Activated CD4-positive, alpha-beta T cell treated with anti-CD3 and anti-CD28 coated beads, Interleukin-2, amount 10 ng/mL, durations not matched to agents 24 days and 14 days (primary cell): Measurements from ENCODE around the gene MRPS27. TPM values are rescaled to one million over a fixed set of nuclear protein-coding genes. Genes with fewer than 3 reads are reported as not detected.
A peak's percentile ranks its signal among the peaks of the same experiment; 100 is the strongest.

ENCODE experiments used
- DNase-seq: peaks from one replicate; pipeline ENCODE4 v3.0.0; 2022
- H3K27ac Mint-ChIP-seq: one replicate; pipeline ENCODE4 v1.8.0; 2022; ENCODE audit warnings: mild to moderate bottlenecking, mixed read lengths
- H3K27me3 Mint-ChIP-seq: one replicate; pipeline ENCODE4 v1.8.0; 2022; ENCODE audit warnings: mixed read lengths
- H3K36me3 Mint-ChIP-seq: one replicate; pipeline ENCODE4 v1.8.0; 2022; ENCODE audit warnings: low read depth, mild to moderate bottlenecking, mixed read lengths
- H3K4me1 Mint-ChIP-seq: one replicate; pipeline ENCODE4 v1.8.0; 2021; ENCODE audit warnings: mixed read lengths
- H3K4me3 Mint-ChIP-seq: one replicate; pipeline ENCODE4 v1.8.0; 2022; ENCODE audit warnings: mild to moderate bottlenecking, moderate library complexity, mixed read lengths
- H3K9me3 Mint-ChIP-seq: one replicate; pipeline ENCODE4 v1.8.0; 2021; ENCODE audit warnings: mixed read lengths
- intact Hi-C: fragments of 100-400 bp; cut with micrococcal nuclease; formaldehyde crosslinking; loops from one replicate; pipeline ENCODE4 v1.15.1; 2023
- total RNA-seq: library from RNA; stranded (reverse); gene quantifications from 2 replicates; pipeline ENCODE4 v1.2.3, GENCODE V29; 2022

The MRPS27 gene
- total RNA-seq, 1 donor from 2014 or later, result 96.5 TPM

DNA sequence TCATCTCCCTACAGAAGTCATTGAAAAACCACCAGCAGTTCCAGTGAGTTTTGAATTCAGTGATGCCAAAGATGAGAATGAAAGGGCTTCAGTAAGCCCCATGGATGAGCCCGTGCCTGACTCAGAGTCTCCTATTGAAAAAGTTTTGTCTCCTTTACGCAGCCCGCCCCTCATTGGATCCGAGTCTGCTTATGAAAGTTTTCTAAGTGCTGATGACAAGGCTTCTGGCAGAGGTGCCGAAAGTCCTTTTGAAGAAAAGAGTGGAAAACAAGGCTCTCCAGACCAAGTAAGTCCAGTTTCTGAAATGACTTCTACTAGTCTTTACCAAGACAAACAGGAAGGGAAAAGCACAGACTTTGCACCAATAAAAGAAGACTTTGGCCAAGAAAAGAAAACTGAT, 122.6 kb downstream of the MRPS27 start:
- Mint-ChIP-seq H3K36me3 (no peaks in the 10 kb centered on the region), H3K4me3 (no peak overlapping the region), H3K9me3 (no peaks in the 10 kb centered on the region), H3K27me3 (peaks cover 34% of the 10 kb centered on the region), H3K27ac (no peak overlapping the region), H3K4me1 (peaks cover 5% of the 10 kb centered on the region)
- intact Hi-C loops, result no loop called here
- no peak for DNase-seq

DNA sequence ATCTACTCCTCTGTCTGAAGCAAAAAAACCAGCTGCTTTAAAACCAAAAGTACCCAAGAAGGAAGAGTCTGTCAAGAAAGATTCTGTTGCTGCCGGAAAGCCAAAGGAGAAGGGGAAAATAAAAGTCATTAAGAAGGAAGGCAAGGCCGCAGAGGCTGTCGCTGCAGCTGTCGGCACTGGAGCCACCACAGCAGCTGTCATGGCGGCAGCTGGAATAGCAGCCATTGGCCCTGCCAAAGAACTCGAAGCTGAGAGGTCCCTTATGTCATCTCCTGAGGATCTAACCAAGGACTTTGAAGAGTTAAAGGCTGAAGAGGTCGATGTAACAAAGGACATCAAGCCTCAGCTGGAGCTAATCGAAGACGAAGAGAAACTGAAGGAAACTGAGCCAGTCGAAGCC, 124.5 kb downstream of the MRPS27 start:
- Mint-ChIP-seq H3K27ac (no peak overlapping the region), H3K4me3 (no peak overlapping the region), H3K27me3 (peaks cover 48% of the 10 kb centered on the region), H3K36me3 (no peaks in the 10 kb centered on the region), H3K9me3 (no peaks in the 10 kb centered on the region), H3K4me1 (peaks cover 5% of the 10 kb centered on the region)
- intact Hi-C loops, result no loop called here
- DNase-seq, result no peak

GRCh38 chr5:72194846-72195245, 125.2 kb downstream of the MRPS27 start:
- H3K9me3 Mint-ChIP-seq, result no peaks in the 10 kb centered on the region
- intact Hi-C loops, result no loop called here
- no peak overlapping the region for H3K27ac Mint-ChIP-seq
- peaks cover 52% of the 10 kb centered on the region for H3K27me3 Mint-ChIP-seq
- H3K36me3 Mint-ChIP-seq, result no peaks in the 10 kb centered on the region
- DNase-seq, result peak; percentile 69
- H3K4me1 Mint-ChIP-seq, result peaks cover 5% of the 10 kb centered on the region
- H3K4me3 Mint-ChIP-seq, result peak overlapping the region; percentile 18

DNA sequence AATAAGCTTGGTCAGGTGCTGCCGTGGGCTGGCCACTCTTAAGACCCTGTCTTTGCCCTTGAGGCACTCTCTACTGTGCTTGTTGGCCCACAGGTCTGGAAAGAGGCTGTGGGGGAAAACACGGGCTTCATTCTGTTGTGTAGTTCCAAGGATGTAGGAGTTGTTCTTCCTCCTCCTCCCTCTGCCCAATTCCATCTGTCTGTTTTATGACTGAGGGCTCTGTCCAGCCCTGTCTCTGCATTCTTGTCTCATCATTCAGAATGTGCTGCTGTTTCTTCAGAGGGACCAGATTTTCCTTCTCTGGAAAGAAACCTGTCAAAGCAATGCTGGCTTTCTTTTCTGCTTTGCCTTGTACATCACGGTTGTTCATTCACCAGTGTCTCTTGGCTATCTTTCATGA, 128.6 kb downstream of the MRPS27 start:
- Mint-ChIP-seq H3K27me3 (peaks cover 66% of the 10 kb centered on the region), H3K4me1 (peaks cover 5% of the 10 kb centered on the region), H3K9me3 (no peaks in the 10 kb centered on the region), H3K27ac (no peak overlapping the region), H3K4me3 (no peak overlapping the region), H3K36me3 (no peaks in the 10 kb centered on the region)
- intact Hi-C loops, result no loop called here
- DNase-seq, result no peak

DNA sequence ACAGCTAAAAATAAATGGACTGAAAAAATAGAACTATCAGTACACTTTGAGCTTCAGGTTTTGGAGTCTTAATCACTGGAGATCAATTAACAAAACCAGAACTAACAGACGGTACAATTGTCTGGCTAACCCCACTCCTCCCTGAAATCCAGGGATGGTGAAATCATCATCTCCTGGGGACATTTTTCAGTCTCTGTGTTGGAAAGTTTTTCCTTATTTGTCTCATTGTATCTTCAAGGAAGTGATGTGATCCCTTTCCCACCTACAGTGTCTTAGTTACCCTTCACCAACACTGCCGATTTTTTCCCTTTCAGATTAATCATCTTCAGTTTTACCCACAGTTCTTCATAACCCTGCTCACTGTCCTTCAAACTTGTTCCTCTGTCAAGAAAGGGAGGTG, 130.9 kb downstream of the MRPS27 start:
- intact Hi-C loops, result no loop called here
- DNase-seq, result no peak
- peaks cover 50% of the 10 kb centered on the region for H3K27me3 Mint-ChIP-seq
- H3K9me3 Mint-ChIP-seq, result no peaks in the 10 kb centered on the region
- H3K4me1 Mint-ChIP-seq, result no peaks in the 10 kb centered on the region
- no peak overlapping the region for H3K4me3 Mint-ChIP-seq
- H3K27ac Mint-ChIP-seq, result no peak overlapping the region
- H3K36me3 Mint-ChIP-seq, result no peaks in the 10 kb centered on the region

GRCh38 chr5:72188166-72188565, 131.9 kb downstream of the MRPS27 start:
- intact Hi-C loops, result no loop called here
- no peak overlapping the region for H3K27ac Mint-ChIP-seq
- H3K36me3 Mint-ChIP-seq, result no peaks in the 10 kb centered on the region
- no peaks in the 10 kb centered on the region for H3K4me1 Mint-ChIP-seq
- no peaks in the 10 kb centered on the region for H3K9me3 Mint-ChIP-seq
- peaks cover 44% of the 10 kb centered on the region for H3K27me3 Mint-ChIP-seq
- no peak for DNase-seq
- H3K4me3 Mint-ChIP-seq, result no peak overlapping the region

- Mint-ChIP-seq H3K9me3 (no peaks in the 10 kb centered on the region), H3K27ac (no peak overlapping the region), H3K27me3 (peaks cover 47% of the 10 kb centered on the region), H3K4me1 (no peaks in the 10 kb centered on the region), H3K4me3 (no peak overlapping the region), H3K36me3 (no peaks in the 10 kb centered on the region)
- intact Hi-C loops, result no loop called here
- DNase-seq, result no peak
Observed at GRCh38 chr5:72187388-72188075, 132.5 kb downstream of the MRPS27 start.

DNA sequence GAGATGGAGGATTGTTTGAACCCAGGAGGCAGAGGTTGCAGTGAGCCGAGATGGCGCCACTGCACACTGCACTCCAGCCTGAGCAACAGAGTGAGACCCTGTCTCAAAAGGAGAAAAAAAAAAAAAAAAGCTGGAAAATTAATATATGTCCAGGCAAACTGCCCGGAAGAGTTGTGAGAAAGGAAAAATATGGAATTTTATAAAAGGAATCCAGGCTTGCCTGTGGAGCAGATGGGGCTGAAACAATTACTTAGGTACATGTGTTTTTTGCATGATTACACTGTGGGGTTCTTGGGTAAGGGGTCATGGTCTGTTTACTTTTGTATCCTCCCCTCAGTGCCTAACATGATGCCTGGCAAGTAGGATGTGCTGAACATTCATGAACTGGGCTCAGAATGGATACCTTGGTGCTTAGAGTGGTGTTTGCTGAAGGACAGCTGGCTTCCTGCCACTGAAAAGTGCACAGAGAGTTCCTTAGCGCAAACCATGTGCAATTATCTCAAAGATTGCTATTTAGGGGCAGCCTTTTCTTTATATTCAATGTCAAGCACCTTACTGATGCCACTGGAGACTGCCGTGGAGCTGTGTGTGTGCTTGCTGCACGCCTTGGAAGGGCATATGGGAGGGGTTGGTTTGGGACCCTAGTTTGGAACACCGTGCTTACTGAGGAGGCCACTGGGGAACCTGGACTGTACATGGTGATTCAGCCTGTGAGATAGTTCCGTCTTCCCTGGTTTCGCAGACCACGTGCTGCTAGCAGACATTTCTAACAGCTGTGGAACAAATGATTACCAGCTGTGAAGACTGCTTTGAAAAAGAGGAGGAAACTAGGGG, 134.3 kb downstream of the MRPS27 start:
- Mint-ChIP-seq H3K27me3 (peaks cover 39% of the 10 kb centered on the region), H3K9me3 (no peaks in the 10 kb centered on the region), H3K36me3 (no peaks in the 10 kb centered on the region), H3K4me1 (no peaks in the 10 kb centered on the region), H3K27ac (no peak overlapping the region), H3K4me3 (no peak overlapping the region)
- intact Hi-C loops, result no loop called here
- no peak for DNase-seq

GRCh38 chr5:72184408-72184807, 135.6 kb downstream of the MRPS27 start:
- H3K27me3 Mint-ChIP-seq, result peaks cover 43% of the 10 kb centered on the region
- intact Hi-C loops, result no loop called here
- H3K9me3 Mint-ChIP-seq, result no peaks in the 10 kb centered on the region
- no peaks in the 10 kb centered on the region for H3K36me3 Mint-ChIP-seq
- H3K4me3 Mint-ChIP-seq, result no peak overlapping the region
- no peak overlapping the region for H3K27ac Mint-ChIP-seq
- DNase-seq, result no peak
- no peaks in the 10 kb centered on the region for H3K4me1 Mint-ChIP-seq

DNA sequence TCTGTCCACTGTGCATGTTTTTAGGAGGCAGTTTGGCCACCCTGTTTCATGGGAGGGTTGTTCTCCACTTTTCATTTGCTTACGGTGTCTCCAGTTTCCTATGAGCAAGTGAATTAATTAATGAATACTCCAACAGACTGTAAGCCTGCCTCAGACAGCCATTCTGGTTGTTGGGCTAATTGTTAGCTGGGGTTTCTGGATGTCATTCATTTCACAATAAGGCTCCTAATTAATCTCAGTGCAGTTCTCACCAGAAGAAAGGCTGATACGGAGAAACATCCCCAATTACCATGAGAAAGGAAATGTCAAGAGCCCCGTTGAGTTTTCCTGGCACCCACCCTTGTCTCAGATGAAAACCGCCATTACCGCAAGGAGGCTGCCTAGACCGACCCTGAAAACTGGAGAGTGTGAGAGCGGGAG, 136.9 kb downstream of the MRPS27 start:
- H3K4me1 Mint-ChIP-seq, result no peaks in the 10 kb centered on the region
- no peak for DNase-seq
- peaks cover 33% of the 10 kb centered on the region for H3K27me3 Mint-ChIP-seq
- H3K27ac Mint-ChIP-seq, result no peak overlapping the region
- no peaks in the 10 kb centered on the region for H3K36me3 Mint-ChIP-seq
- H3K9me3 Mint-ChIP-seq, result no peaks in the 10 kb centered on the region
- intact Hi-C loops, result no loop called here
- no peak overlapping the region for H3K4me3 Mint-ChIP-seq

- Mint-ChIP-seq H3K4me3 (no peak overlapping the region), H3K9me3 (no peaks in the 10 kb centered on the region), H3K4me1 (no peaks in the 10 kb centered on the region), H3K36me3 (no peaks in the 10 kb centered on the region), H3K27me3 (peaks cover 31% of the 10 kb centered on the region), H3K27ac (no peak overlapping the region)
- no peak for DNase-seq
- intact Hi-C loops, result no loop called here
Observed at GRCh38 chr5:72182686-72183085, 137.4 kb downstream of the MRPS27 start.

DNA sequence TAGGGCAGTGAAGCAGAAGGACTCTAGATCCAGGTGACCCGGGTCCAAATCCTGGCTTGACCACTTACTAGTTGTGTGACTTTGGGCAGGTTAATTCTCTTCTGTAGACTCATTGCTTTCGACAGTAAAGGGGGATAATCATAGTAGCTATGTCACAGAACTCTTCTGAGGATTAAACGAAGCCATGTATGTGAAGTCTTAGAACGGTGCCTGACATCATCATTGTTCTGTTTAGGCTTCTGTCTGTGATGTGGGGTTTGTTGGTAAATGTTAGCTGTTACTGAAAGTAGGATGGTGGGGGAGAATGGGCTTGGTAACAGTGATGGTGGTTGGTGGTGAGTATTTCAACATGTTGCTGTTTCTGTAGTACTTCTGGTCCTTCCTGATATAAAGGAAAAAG, 139.1 kb downstream of the MRPS27 start:
- Mint-ChIP-seq H3K27ac (no peak overlapping the region), H3K27me3 (peaks cover 24% of the 10 kb centered on the region)

DNA sequence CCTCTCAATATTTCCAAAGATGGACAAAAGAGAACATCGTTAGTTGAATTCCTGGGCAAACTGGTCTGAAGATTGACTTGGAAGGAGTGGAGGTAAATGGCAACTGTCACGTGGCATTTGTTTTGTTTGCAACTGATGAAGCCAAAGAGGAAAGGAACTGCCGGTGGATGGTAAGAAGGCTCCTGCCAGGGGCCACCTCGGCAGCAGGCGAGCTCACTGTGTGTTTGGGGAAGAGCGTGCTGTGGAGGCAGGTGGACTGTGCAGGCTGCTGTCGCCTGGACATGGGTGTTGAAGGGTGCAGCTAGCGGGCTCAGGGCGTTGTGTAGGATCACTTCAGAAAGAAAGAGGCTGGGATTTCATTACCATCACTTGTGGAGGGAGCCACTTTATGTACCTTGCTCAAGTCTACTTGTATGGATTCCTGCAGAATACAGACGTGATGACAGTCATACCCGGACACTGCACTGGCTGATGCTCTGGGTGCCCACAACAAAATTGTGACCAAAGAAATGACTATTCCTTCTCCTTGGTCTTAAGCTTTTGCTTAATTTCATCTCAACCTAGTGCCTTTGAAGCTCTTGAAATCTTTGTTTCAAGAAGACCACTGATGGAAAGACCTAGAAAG, 140.1 kb downstream of the MRPS27 start:
- Mint-ChIP-seq H3K4me3 (no peak overlapping the region), H3K9me3 (no peaks in the 10 kb centered on the region), H3K27me3 (peaks cover 25% of the 10 kb centered on the region), H3K36me3 (no peaks in the 10 kb centered on the region), H3K4me1 (no peaks in the 10 kb centered on the region), H3K27ac (no peak overlapping the region)
- no peak for DNase-seq
- intact Hi-C loops, result no loop called here

More for the DNA sequence above, 139.1 kb downstream of the MRPS27 start:
- H3K36me3 Mint-ChIP-seq, result no peaks in the 10 kb centered on the region
- no peak for DNase-seq
- intact Hi-C loops, result no loop called here
- H3K9me3 Mint-ChIP-seq, result no peaks in the 10 kb centered on the region
- H3K4me1 Mint-ChIP-seq, result no peaks in the 10 kb centered on the region
- no peak overlapping the region for H3K4me3 Mint-ChIP-seq
